Upper lobe of left lung (tissue), 6 donors: ENCODE measurements around the gene ADGRG2. TPM values are rescaled to one million over a fixed set of nuclear protein-coding genes. Genes with fewer than 3 reads are reported as not detected.
A peak's percentile ranks its signal among the peaks of the same experiment; 100 is the strongest.

Experiments used
- ATAC-seq, 2 donors: fragments of 200-7000 bp; cut with Tn5 transposase; one replicate each; pipeline ENCODE4 v1.9.1; 2022; ENCODE audit warnings: mild to moderate bottlenecking in 2 of 2, moderate library complexity in 2 of 2; ENCODE audit not compliant: low FRiP score in 2 of 2
- DNase-seq, 2 donors: peaks; one replicate each; pipeline ENCODE4 v3.0.0-alpha.2; 2019 to 2020
- H3K27ac ChIP-seq, 4 donors: fragments of 200-600 bp; sonication (generic); one replicate each; pipeline ENCODE4 v1.5.1; 2016 to 2019
- H3K27me3 ChIP-seq, 4 donors: fragments of 200-600 bp; sonication (generic); one replicate each; pipeline ENCODE4 v1.5.1; 2017 to 2019
- H3K36me3 ChIP-seq, 4 donors: fragments of 200-600 bp; sonication (generic); one replicate each; pipeline ENCODE4 v1.5.1; 2016 to 2019
- H3K4me1 ChIP-seq, 4 donors: fragments of 200-600 bp; sonication (generic); one replicate each; pipeline ENCODE4 v1.5.1; 2018 to 2019
- H3K4me3 ChIP-seq, 4 donors: fragments of 200-600 bp; sonication (generic); one replicate each; pipeline ENCODE4 v1.5.1; 2017 to 2019; ENCODE audit warnings: mild to moderate bottlenecking in 2 of 4, moderate library complexity in 1 of 4
- H3K9me3 ChIP-seq, 4 donors: fragments of 200-600 bp; sonication (generic); one replicate each; pipeline ENCODE4 v1.5.1; 2018 to 2019
- CTCF ChIP-seq, 6 experiments: fragments of 450-650 bp in 4 of 6; fragments of 200-600 bp in 2 of 6; sonication (generic) in 2 of 6; IDR thresholded peaks; one replicate each; pipeline ENCODE4 v1.5.1; 2016 to 2019; ENCODE audit warnings: antibody characterized with exemption in 6 of 6
- EP300 ChIP-seq, 4 donors: sonication (generic); formaldehyde crosslinking; IDR thresholded peaks; one replicate each; pipeline ENCODE4 v1.5.1; 2017; ENCODE audit warnings: antibody characterized with exemption in 4 of 4, control low read depth in 2 of 4
- POLR2A ChIP-seq, 4 donors: fragments of 450-650 bp; IDR thresholded peaks; one replicate each; pipeline ENCODE4 v1.5.1; 2016 to 2017; ENCODE audit warnings: antibody characterized with exemption in 4 of 4, mild to moderate bottlenecking in 2 of 4
- POLR2AphosphoS5 ChIP-seq, 2 donors: sonication (generic); formaldehyde crosslinking; IDR thresholded peaks; one replicate each; pipeline ENCODE4 v1.5.1; 2017; ENCODE audit warnings: antibody characterized with exemption in 2 of 2
- WGBS, 2 donors: methylation state at CpG; one replicate each; pipeline ENCODE4 v1.1.5; 2017 to 2018; 5-methylcytosine and 5-hydroxymethylcytosine counted together
- total RNA-seq, 6 donors: library from RNA; depleted of rRNA in 4 of 6; stranded (reverse); fragments of >200 nt in 4 of 6; gene quantifications; one replicate each; pipeline versions ENCODE4 v1.1.0 to v1.2.1, GENCODE V29; 2016 to 2021
- donor health status: DM: no; HTN: no; CAD: no; lungs with moderate emphysema.
- donor health status: DM: no; HTN: yes; CAD: no; lungs with severe emphysema.

ADGRG2 gene
- total RNA-seq, 6 donors from 2014 or later: 0.69 to 2.9 (median 0.91) TPM; not detected in 1

- H3K4me1 ChIP-seq: peaks cover 0 to 1% (median under 1%) of the 10 kb centered on the region in 4 donors
- DNase-seq: no peak
- H3K27ac ChIP-seq: no peak overlapping the region
- no peaks in the 10 kb centered on the region for H3K36me3 ChIP-seq
- ATAC-seq: no peak
- no peaks in the 10 kb centered on the region for H3K9me3 ChIP-seq
- no peak for TF ChIP-seq CTCF (IDR thresholded peaks at IDR 0.05)
- TF ChIP-seq POLR2AphosphoS5 (IDR thresholded peaks at IDR 0.05): no peak
- TF ChIP-seq POLR2A (IDR thresholded peaks at IDR 0.05): no peak
- no peak for TF ChIP-seq EP300 (IDR thresholded peaks at IDR 0.05)
- WGBS, 2 donors: 32 to 43% methylated on average over 3 to 5 of the region's 5 CpGs
- peaks cover 0 to 8% (median 0%) of the 10 kb centered on the region in 4 donors for H3K27me3 ChIP-seq
- no peak overlapping the region for H3K4me3 ChIP-seq
These were observed 5.4 kb upstream of the ADGRG2 start for GRCh38 chrX:19127649-19128168.

GRCh38 chrX:19122641-19123009 lies 357 bp upstream of the ADGRG2 start:
- H3K27me3 ChIP-seq: peaks cover 0 to 23% (median 0%) of the 10 kb centered on the region in 4 donors
- no peak overlapping the region for H3K27ac ChIP-seq
- no peak for TF ChIP-seq CTCF (IDR thresholded peaks at IDR 0.05)
- TF ChIP-seq POLR2A (IDR thresholded peaks at IDR 0.05): no peak
- peak overlapping the region in 3 of 4 donors; percentile 29 to 47 (median 43) for H3K4me3 ChIP-seq
- DNase-seq (no peak), ATAC-seq (no peak)
- peaks cover 0 to 14% (median 1%) of the 10 kb centered on the region in 4 donors for H3K4me1 ChIP-seq
- H3K9me3 ChIP-seq: no peaks in the 10 kb centered on the region
- no peaks in the 10 kb centered on the region for H3K36me3 ChIP-seq
- WGBS, 2 donors: 21% methylated on average over 12 of the region's 35 CpGs; no CpG with 5 or more reads in 1 of the 2 donors

GRCh38 chrX:19121466-19121865 lies 802 bp downstream of the ADGRG2 start:
- 7 to 21% methylated on average over 8 to 16 of the region's 18 CpGs for WGBS, 2 donors
- TF ChIP-seq POLR2AphosphoS5 (IDR thresholded peaks at IDR 0.05) (no peak), POLR2A (IDR thresholded peaks at IDR 0.05) (no peak), CTCF (IDR thresholded peaks at IDR 0.05) (no peak), EP300 (IDR thresholded peaks at IDR 0.05) (no peak)
- Histone ChIP-seq H3K9me3 (no peaks in the 10 kb centered on the region), H3K36me3 (no peaks in the 10 kb centered on the region), H3K27ac (peak overlapping the region in 1 of 4 donors; percentile 45), H3K4me3 (peak overlapping the region in 3 of 4 donors; percentile 43 to 52 (median 47)), H3K4me1 (peaks cover 0 to 14% (median 1%) of the 10 kb centered on the region in 4 donors), H3K27me3 (peaks cover 0 to 23% (median 0%) of the 10 kb centered on the region in 4 donors)
- DNase-seq (no peak), ATAC-seq (no peak)

- Histone ChIP-seq H3K36me3 (no peaks in the 10 kb centered on the region), H3K4me3 (no peak overlapping the region), H3K4me1 (no peaks in the 10 kb centered on the region), H3K9me3 (no peaks in the 10 kb centered on the region), H3K27me3 (no peaks in the 10 kb centered on the region), H3K27ac (no peak overlapping the region)
- 86 to 96% methylated on average over 2 of the region's 2 CpGs for whole genome bisulfite sequencing, 2 donors
- DNase-seq: no peak
- no peak for ATAC-seq
- TF ChIP-seq POLR2A (IDR thresholded peaks at IDR 0.05) (no peak), EP300 (IDR thresholded peaks at IDR 0.05) (no peak), POLR2AphosphoS5 (IDR thresholded peaks at IDR 0.05) (no peak), CTCF (IDR thresholded peaks at IDR 0.05) (no peak)
These were observed 11.6 kb downstream of the ADGRG2 start for GRCh38 chrX:19110642-19111041.

- 14 to 32% methylated on average over 1 to 6 of the region's 6 CpGs for WGBS, 2 donors
- Histone ChIP-seq H3K4me3 (no peak overlapping the region), H3K27me3 (no peaks in the 10 kb centered on the region), H3K4me1 (no peaks in the 10 kb centered on the region), H3K9me3 (no peaks in the 10 kb centered on the region), H3K36me3 (no peaks in the 10 kb centered on the region), H3K27ac (no peak overlapping the region)
- ATAC-seq: no peak
- no peak for DNase-seq
- TF ChIP-seq POLR2AphosphoS5 (IDR thresholded peaks at IDR 0.05) (no peak), POLR2A (IDR thresholded peaks at IDR 0.05) (no peak), CTCF (IDR thresholded peaks at IDR 0.05) (no peak), EP300 (IDR thresholded peaks at IDR 0.05) (no peak)
These were observed 15.2 kb downstream of the ADGRG2 start for GRCh38 chrX:19107035-19107434.
